HEK293T (cell line): ENCODE data around the gene CRABP2.

Source experiments
- ARNT ChIP-seq: fragments of 450-650 bp; IDR thresholded peaks from 2 replicates; pipeline ENCODE4 v1.6.1; 2017; ENCODE audit warnings: mild to moderate bottlenecking
- BHLHE40 ChIP-seq: fragments of 450-650 bp; IDR thresholded peaks from 2 replicates; pipeline ENCODE4 v1.6.1; 2016; ENCODE audit warnings: mild to moderate bottlenecking, moderate library complexity, borderline replicate concordance
- FOXM1 ChIP-seq: fragments of 450-650 bp; IDR thresholded peaks from 2 replicates; pipeline ENCODE4 v1.6.1; 2017; ENCODE audit warnings: mild to moderate bottlenecking, borderline replicate concordance
- HDGF ChIP-seq: fragments of 450-650 bp; IDR thresholded peaks from 2 replicates; pipeline ENCODE4 v1.6.1; 2017; ENCODE audit warnings: antibody characterized with exemption, borderline replicate concordance
- L3MBTL2 ChIP-seq: fragments of 450-650 bp; conservative IDR thresholded peaks from 2 replicates; pipeline ENCODE4 v1.6.1; 2016; ENCODE audit warnings: mild to moderate bottlenecking
- LEF1 ChIP-seq: fragments of 450-650 bp; IDR thresholded peaks from 2 replicates; pipeline ENCODE4 v1.6.1; 2017; ENCODE audit warnings: mild to moderate bottlenecking, borderline replicate concordance
- NFRKB ChIP-seq: fragments of 450-650 bp; IDR thresholded peaks from 2 replicates; pipeline ENCODE4 v1.6.1; 2016; ENCODE audit warnings: mild to moderate bottlenecking, moderate library complexity
- SP1 ChIP-seq: fragments of 450-650 bp; IDR thresholded peaks from 2 replicates; pipeline ENCODE4 v1.6.1; 2017
- TARDBP ChIP-seq: fragments of 450-650 bp; IDR thresholded peaks from 2 replicates; pipeline ENCODE4 v1.6.1; 2016
- ZNF384 ChIP-seq: fragments of 450-650 bp; IDR thresholded peaks from 2 replicates; pipeline ENCODE4 v1.6.1; 2016

GRCh38 chr1:156752843-156753482 lies 47.6 kb upstream of the CRABP2 start:
- TF ChIP-seq L3MBTL2, result no peak
- TF ChIP-seq NFRKB, result no peak
- no peak for TF ChIP-seq SP1
- TF ChIP-seq ZNF384, result no peak
- TF ChIP-seq LEF1, result no peak
- no peak for TF ChIP-seq ARNT
- no peak for TF ChIP-seq HDGF
- no peak for TF ChIP-seq BHLHE40
- TF ChIP-seq FOXM1, result no peak
- TF ChIP-seq TARDBP, result no peak
